GM19035 (cell line): ENCODE measurements around the gene CHRFAM7A.
"Not testable (repeated sequence)": the region's sequence is repeated elsewhere in the genome, so short reads cannot be mapped to it uniquely, and the experiment has no call there.

ENCODE experiments used
- ATAC-seq: cut with Tn5 transposase; IDR thresholded peaks from one replicate; pipeline ENCODE4 v1.9.1; 2021; ENCODE audit not compliant: unreplicated experiment

Gene CHRFAM7A

DNA sequence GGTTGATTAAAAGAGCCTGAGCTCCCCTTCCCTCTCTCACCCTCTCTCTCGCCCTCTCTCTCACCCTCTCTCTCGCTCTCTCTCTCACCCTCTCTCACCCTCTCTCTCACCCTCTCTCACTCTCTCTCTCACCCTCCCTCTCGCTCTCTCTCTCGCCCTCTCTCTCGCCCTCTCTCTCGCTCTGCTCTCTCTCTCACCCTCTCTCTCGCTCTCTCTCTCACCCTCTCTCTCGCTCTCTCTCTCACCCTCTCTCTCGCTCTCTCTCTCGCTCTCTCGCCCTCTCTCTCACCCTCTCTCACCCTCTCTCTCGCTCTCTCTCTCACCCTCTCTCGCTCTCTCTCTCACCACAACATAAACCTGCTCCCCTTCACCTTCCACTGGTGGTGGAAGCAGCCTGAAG lies 67.2 kb downstream of the CHRFAM7A start:
- ATAC-seq, result not testable (repeated sequence)

DNA sequence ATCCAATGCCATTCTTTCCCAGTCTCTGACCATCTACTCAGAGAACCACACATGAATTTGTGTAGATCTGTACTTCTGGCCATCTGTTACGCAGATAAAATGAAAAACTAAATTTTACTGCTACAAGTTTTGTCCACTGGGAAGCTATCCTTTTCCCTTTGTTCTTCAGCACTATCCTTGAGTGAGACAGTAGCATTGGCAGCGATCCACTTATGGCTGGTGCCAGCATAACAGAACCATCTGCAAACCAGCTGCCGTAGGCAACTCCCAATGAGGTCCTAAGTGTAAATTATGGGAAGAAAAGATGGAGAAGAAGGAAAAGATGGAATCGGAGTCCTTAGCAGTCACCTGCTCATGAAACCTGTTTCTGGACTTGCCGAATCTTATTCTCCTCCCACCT lies 72.3 kb downstream of the CHRFAM7A start:
- not testable (repeated sequence) for ATAC-seq

DNA sequence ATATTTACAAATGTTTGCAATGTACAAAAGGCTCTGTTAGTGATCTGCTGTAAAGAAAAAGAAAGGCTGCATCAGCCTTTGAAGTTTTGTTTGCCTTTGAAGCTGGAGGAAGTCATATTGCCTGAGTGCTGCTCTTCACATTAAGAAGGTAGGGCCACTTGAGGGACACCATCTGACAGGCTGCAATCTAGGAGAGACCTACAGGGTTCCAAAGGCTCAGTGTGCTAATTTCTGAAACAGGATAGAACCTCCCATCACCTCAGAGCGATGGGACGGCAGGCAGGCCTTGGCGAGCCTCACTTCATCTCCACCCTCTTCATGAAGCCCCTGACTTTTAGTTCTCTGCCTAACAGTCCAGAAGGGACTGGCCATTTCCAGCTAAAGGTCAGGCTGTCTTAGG lies 77.6 kb downstream of the CHRFAM7A start:
- not testable (repeated sequence) for ATAC-seq

DNA sequence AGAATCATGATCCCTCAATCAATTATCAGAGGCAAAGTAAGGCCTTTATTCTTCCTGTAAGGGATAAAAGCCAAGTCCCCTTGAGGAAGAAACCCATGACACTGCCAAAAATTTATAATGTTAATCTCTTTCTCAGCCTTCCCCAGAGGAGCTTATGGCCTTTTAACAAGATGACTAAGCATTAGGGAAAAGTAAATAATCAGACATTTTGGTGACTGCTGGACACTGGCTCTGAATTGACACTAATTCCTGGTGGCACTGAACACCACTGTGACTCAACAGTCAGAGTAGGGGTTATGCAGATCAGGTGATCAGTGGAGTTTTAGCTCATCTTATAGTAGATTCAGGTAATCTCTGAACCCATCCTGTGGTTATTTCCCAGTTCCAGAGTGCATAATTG lies 82.8 kb downstream of the CHRFAM7A start:
- ATAC-seq, result not testable (repeated sequence)
